ENCODE results near the gene FGD6. TPM values are rescaled to one million over a fixed set of nuclear protein-coding genes. Genes with fewer than 3 reads are reported as not detected.
A peak's percentile ranks its signal among the peaks of the same experiment; 100 is the strongest.

Gene FGD6
- total RNA-seq, 1 donor from 2014 or later: 31.5 TPM

DNA sequence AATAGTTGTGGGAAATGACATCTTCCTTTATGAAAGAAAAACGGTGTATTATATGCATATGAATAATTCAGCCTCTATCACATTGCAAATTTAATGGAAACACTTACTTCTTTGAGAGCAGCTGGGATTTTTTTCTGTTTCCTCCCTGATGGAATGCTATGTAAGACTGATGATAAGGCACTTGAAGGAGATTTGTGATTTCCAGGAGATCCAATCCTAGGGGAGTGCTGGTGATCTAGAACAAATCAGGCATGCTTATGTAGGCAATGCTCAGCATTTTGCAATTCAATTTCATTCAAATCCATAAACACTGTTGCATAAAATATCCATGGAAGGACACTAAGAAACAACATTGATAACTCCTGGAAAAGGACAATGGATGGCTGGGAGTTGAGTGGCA is 127.8 kb downstream of the FGD6 start:
- H3K4me3 ChIP-seq (ENCODE audit: low read depth, low read length): no peak overlapping the region
- DNase-seq (ENCODE audit: low read depth): no peak
- peaks cover 1% of the 10 kb centered on the region for H3K36me3 ChIP-seq (ENCODE audit: control insufficient read depth, insufficient read depth, low read length)
- no peaks in the 10 kb centered on the region for H3K27me3 ChIP-seq (ENCODE audit: control insufficient read depth, insufficient read depth, low read length)
- TF ChIP-seq, protein P1, sequence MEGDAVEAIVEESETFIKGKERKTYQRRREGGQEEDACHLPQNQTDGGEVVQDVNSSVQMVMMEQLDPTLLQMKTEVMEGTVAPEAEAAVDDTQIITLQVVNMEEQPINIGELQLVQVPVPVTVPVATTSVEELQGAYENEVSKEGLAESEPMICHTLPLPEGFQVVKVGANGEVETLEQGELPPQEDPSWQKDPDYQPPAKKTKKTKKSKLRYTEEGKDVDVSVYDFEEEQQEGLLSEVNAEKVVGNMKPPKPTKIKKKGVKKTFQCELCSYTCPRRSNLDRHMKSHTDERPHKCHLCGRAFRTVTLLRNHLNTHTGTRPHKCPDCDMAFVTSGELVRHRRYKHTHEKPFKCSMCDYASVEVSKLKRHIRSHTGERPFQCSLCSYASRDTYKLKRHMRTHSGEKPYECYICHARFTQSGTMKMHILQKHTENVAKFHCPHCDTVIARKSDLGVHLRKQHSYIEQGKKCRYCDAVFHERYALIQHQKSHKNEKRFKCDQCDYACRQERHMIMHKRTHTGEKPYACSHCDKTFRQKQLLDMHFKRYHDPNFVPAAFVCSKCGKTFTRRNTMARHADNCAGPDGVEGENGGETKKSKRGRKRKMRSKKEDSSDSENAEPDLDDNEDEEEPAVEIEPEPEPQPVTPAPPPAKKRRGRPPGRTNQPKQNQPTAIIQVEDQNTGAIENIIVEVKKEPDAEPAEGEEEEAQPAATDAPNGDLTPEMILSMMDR (IDR thresholded peaks at IDR 0.05; ENCODE audit: insufficient read depth, low read length, poor library complexity, severe bottlenecking): no peak

DNA sequence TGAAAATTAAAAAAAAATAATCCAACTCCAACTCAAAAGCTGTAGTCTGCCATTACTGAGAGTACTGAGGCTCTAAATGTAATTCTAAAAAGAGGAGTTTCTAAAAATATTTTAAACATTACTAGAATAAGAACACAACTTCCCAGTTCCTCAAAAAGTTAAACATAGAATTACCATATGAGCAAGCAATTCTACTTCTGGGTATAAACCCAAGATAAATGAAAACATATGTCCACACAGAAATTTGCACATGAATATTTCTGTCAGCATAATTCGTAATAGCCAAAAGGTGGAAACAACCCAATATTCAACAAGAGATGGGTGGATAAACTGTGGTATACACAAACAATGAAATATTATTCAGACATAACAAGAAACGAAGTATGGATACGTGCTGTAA is 128.9 kb downstream of the FGD6 start:
- Histone ChIP-seq H3K36me3 (ENCODE audit: control insufficient read depth, insufficient read depth, low read length) (peaks cover 1% of the 10 kb centered on the region), H3K27me3 (ENCODE audit: control insufficient read depth, insufficient read depth, low read length) (no peaks in the 10 kb centered on the region), H3K4me3 (ENCODE audit: low read depth, low read length) (no peak overlapping the region)
- TF ChIP-seq, protein P1 (IDR thresholded peaks at IDR 0.05; ENCODE audit: insufficient read depth, low read length, poor library complexity, severe bottlenecking): no peak
- DNase-seq (ENCODE audit: low read depth): no peak

DNA sequence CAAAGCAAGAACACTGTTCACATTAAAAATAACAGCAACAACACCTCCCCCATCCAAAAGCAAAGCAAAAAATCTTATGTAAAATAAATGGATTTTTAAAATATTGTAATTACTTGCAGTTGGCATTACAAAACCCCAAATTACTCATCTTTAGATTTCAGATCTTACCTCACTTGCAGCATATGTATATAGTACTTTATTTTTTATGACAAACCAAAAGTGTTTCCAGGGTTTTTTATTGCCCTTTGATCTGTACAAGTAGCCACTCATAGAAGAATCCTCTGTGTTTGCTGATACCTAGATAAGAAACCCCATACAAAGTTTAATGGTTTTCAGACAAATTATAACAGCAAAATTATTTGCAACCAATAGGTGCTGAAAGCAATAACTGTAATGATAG is 131.7 kb downstream of the FGD6 start:
- DNase-seq (ENCODE audit: low read depth): no peak
- Histone ChIP-seq H3K27me3 (ENCODE audit: control insufficient read depth, insufficient read depth, low read length) (no peaks in the 10 kb centered on the region), H3K4me3 (ENCODE audit: low read depth, low read length) (no peak overlapping the region), H3K36me3 (ENCODE audit: control insufficient read depth, insufficient read depth, low read length) (no peaks in the 10 kb centered on the region)
- TF ChIP-seq, protein P1 (IDR thresholded peaks at IDR 0.05; ENCODE audit: insufficient read depth, low read length, poor library complexity, severe bottlenecking): no peak

DNA sequence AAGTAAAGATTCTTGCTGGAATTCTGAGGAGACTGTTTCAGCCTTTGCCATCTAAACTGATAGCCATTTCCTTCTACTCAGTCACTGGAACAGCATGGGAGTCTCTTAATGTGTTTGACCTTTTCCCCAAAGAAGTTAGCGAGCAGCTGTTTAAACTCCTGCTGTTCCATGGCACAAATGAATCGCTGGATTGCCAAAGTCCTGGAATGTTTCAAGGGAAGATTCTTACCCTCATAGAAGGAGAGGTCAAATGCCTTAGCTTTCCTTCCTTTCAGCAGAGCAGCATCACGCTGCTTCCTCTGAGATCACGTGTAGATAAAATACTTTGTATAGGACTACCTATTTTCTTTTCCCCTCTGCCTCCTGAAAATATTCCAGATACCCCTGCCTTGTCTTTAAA is 133.3 kb downstream of the FGD6 start:
- TF ChIP-seq, protein P1 (IDR thresholded peaks at IDR 0.05; ENCODE audit: insufficient read depth, low read length, poor library complexity, severe bottlenecking): no peak
- Histone ChIP-seq H3K4me3 (ENCODE audit: low read depth, low read length) (no peak overlapping the region), H3K27me3 (ENCODE audit: control insufficient read depth, insufficient read depth, low read length) (no peaks in the 10 kb centered on the region), H3K36me3 (ENCODE audit: control insufficient read depth, insufficient read depth, low read length) (no peaks in the 10 kb centered on the region)
- DNase-seq (ENCODE audit: low read depth): peak; percentile 49

DNA sequence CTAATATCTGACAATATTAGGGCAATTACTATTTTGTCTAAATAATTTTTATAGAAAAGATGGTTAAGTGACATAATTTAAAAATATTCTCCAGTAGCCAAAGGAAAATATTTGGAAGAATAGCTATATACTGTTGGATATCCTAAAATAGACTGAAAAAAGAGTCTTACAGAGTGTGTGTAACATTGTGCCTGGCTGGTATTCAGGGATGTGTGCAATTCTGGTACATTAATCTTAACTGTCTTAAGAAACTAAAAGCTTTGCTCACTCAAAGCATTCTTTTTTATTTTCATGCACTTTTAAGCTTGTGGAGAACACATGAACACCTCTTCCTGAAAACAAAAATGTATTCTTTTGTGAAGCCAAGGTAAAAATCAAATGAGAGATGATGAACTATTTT is 133.8 kb downstream of the FGD6 start:
- no peak for DNase-seq (ENCODE audit: low read depth)
- H3K27me3 ChIP-seq (ENCODE audit: control insufficient read depth, insufficient read depth, low read length): no peaks in the 10 kb centered on the region
- TF ChIP-seq, protein P1 (IDR thresholded peaks at IDR 0.05; ENCODE audit: insufficient read depth, low read length, poor library complexity, severe bottlenecking): no peak
- no peak overlapping the region for H3K4me3 ChIP-seq (ENCODE audit: low read depth, low read length)
- H3K36me3 ChIP-seq (ENCODE audit: control insufficient read depth, insufficient read depth, low read length): no peaks in the 10 kb centered on the region

DNA sequence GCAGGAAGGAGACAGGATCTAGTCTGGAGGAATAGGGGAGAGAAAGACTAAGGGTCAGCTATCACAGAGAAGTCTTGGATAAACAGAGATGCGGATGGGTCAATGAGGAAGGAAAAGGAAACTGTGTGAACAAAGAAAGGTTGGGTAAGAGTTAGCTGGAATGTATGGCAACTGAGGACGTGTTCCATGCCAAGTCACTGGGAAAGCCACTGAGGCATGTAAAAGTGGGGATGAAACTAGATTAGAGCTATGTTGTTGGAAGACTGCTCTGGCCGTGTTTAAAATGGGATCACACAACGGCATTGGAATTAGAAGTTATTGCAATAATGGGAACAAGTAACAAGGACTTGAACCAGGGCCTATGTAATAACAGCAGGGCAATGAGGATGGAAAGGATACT is 139.9 kb downstream of the FGD6 start:
- DNase-seq (ENCODE audit: low read depth): no peak
- Histone ChIP-seq H3K4me3 (ENCODE audit: low read depth, low read length) (no peak overlapping the region), H3K36me3 (ENCODE audit: control insufficient read depth, insufficient read depth, low read length) (no peaks in the 10 kb centered on the region), H3K27me3 (ENCODE audit: control insufficient read depth, insufficient read depth, low read length) (no peaks in the 10 kb centered on the region)
- TF ChIP-seq, protein P1 (IDR thresholded peaks at IDR 0.05; ENCODE audit: insufficient read depth, low read length, poor library complexity, severe bottlenecking): no peak

All from kidney epithelial cell (primary cell).